Neuronal stem cell (in vitro differentiated cells): ENCODE measurements around the gene GSE1.

Experiments used
- DNase-seq: peaks from one replicate; pipeline ENCODE4 v3.0.0-alpha.2; 2013; ENCODE audit warnings: low spot score
- H2AFZ ChIP-seq: one replicate; pipeline ENCODE4 v1.6.1; 2013; ENCODE audit warnings: mild to moderate bottlenecking, low read length, inconsistent platforms
- H2AK5ac ChIP-seq: 2 replicates; pipeline ENCODE4 v1.6.1; 2013; ENCODE audit warnings: low read depth, mild to moderate bottlenecking, inconsistent platforms, low read length, moderate library complexity, mixed read lengths
- H2BK120ac ChIP-seq: 2 replicates; pipeline ENCODE4 v1.6.1; 2013; ENCODE audit warnings: low read depth, mild to moderate bottlenecking, inconsistent platforms, low read length, moderate library complexity, mixed read lengths
- H2BK12ac ChIP-seq: one replicate; pipeline ENCODE4 v1.6.1; 2013; ENCODE audit warnings: low read length, inconsistent platforms
- H2BK15ac ChIP-seq: 2 replicates; pipeline ENCODE4 v1.6.1; 2013; ENCODE audit warnings: mild to moderate bottlenecking, low read length, inconsistent platforms, mixed read lengths
- H2BK5ac ChIP-seq: one replicate; pipeline ENCODE4 v1.6.1; 2013; ENCODE audit warnings: inconsistent platforms, mild to moderate bottlenecking, low read length, moderate library complexity
- H3K14ac ChIP-seq: one replicate; pipeline ENCODE4 v1.6.1; 2013; ENCODE audit warnings: low read length, inconsistent platforms
- H3K18ac ChIP-seq: 2 replicates; pipeline ENCODE4 v1.6.1; 2013; ENCODE audit warnings: low read length, inconsistent platforms
- H3K23ac ChIP-seq: 2 replicates; pipeline ENCODE4 v1.6.1; 2013; ENCODE audit warnings: low read depth, mild to moderate bottlenecking, mixed read lengths, low read length, inconsistent platforms; ENCODE audit not compliant: poor library complexity
- H3K27ac ChIP-seq: replicated peaks from 3 replicates; pipeline ENCODE4 v1.5.1; 2013; ENCODE audit warnings: low read length, inconsistent platforms
- H3K27me3 ChIP-seq, 3 experiments: 2 replicates each; pipeline ENCODE4 v1.6.1; 2013; ENCODE audit warnings: low read length in 3 of 3, mild to moderate bottlenecking in 2 of 3, inconsistent platforms in 1 of 3, low read depth in 1 of 3, mixed read lengths in 1 of 3, moderate library complexity in 1 of 3; ENCODE audit not compliant: control insufficient read depth in 3 of 3, insufficient read depth in 3 of 3
- H3K36me3 ChIP-seq, 2 donors: replicated peaks in 1 of 2; 2 replicates each; pipeline ENCODE4 v1.6.1; 2013; ENCODE audit warnings: low read length in 2 of 2; ENCODE audit not compliant: control insufficient read depth in 2 of 2, insufficient read depth in 2 of 2
- H3K4ac ChIP-seq: 2 replicates; pipeline ENCODE4 v1.6.1; 2013; ENCODE audit warnings: inconsistent platforms, mild to moderate bottlenecking, low read length, moderate library complexity
- H3K4me1 ChIP-seq, 2 donors: 1 replicate in 1 of 2; 2 replicates in 1 of 2; pipeline ENCODE4 v1.6.1; 2013; ENCODE audit warnings: low read length in 2 of 2, low read depth in 1 of 2; ENCODE audit not compliant: control insufficient read depth in 2 of 2, insufficient read depth in 1 of 2
- H3K4me2 ChIP-seq: one replicate; pipeline ENCODE4 v1.6.1; 2013; ENCODE audit warnings: mild to moderate bottlenecking, low read length, inconsistent platforms; ENCODE audit not compliant: insufficient read depth, poor library complexity, severe bottlenecking
- H3K4me3 ChIP-seq, 2 donors: 2 replicates each; pipeline ENCODE4 v1.5.1; 2013; ENCODE audit warnings: low read length in 2 of 2, mild to moderate bottlenecking in 2 of 2, inconsistent platforms in 1 of 2, moderate library complexity in 1 of 2
- H3K79me1 ChIP-seq: one replicate; pipeline ENCODE4 v1.6.1; 2013; ENCODE audit warnings: low read depth, mild to moderate bottlenecking, inconsistent platforms, low read length, moderate library complexity
- H3K9ac ChIP-seq: one replicate; pipeline ENCODE4 v1.6.1; 2013; ENCODE audit warnings: mild to moderate bottlenecking, low read depth, low read length, inconsistent platforms; ENCODE audit not compliant: poor library complexity
- H3K9me3 ChIP-seq, 2 donors: replicated peaks in 1 of 2; 2 replicates each; pipeline versions ENCODE3 to v1.6.1; 2013; ENCODE audit warnings: low read length in 2 of 2, mild to moderate bottlenecking in 2 of 2, inconsistent platforms in 1 of 2, low read depth in 1 of 2, mixed read lengths in 1 of 2, moderate library complexity in 1 of 2; ENCODE audit not compliant: control insufficient read depth in 2 of 2, insufficient read depth in 1 of 2
- H4K8ac ChIP-seq: one replicate; pipeline ENCODE4 v1.6.1; 2013; ENCODE audit warnings: low read depth, mild to moderate bottlenecking, inconsistent platforms, low read length, moderate library complexity
- H4K91ac ChIP-seq: one replicate; pipeline ENCODE4 v1.6.1; 2013; ENCODE audit warnings: low read length, low read depth, mild to moderate bottlenecking, inconsistent platforms; ENCODE audit not compliant: poor library complexity
- WGBS, 2 donors: extraction: QIAGEN DNeasy Blood & Tissue Kit; methylation state at CpG; one replicate each; pipeline ENCODE4 v1.1.7; 2013; ENCODE audit warnings: missing lambda C conversion rate in 2 of 2, mixed read lengths in 1 of 2; ENCODE audit not compliant: insufficient read length in 2 of 2, insufficient replicate concordance in 1 of 2; ENCODE audit errors: extremely low coverage in 2 of 2; 5-methylcytosine and 5-hydroxymethylcytosine counted together

Gene GSE1

GRCh38 chr16:85607321-85607765 is 5.8 kb upstream of the GSE1 start:
- H2AFZ ChIP-seq, result peak overlapping the region; percentile 84
- H3K9ac ChIP-seq, result no peak overlapping the region
- H3K27ac ChIP-seq, result no peak overlapping the region
- H4K91ac ChIP-seq, result no peak overlapping the region
- H3K36me3 ChIP-seq, result no peaks in the 10 kb centered on the region
- DNase-seq, result peak; percentile 48
- no peak overlapping the region for H3K23ac ChIP-seq
- no peaks in the 10 kb centered on the region for H3K79me1 ChIP-seq
- H4K8ac ChIP-seq, result no peak overlapping the region
- H3K27me3 ChIP-seq, result peaks cover 0 to 37% (median 0%) of the 10 kb centered on the region in 3 experiments
- peak overlapping the region; percentile 69 for H2BK15ac ChIP-seq
- no peak overlapping the region for H2BK5ac ChIP-seq
- peak overlapping the region; percentile 78 for H2BK120ac ChIP-seq
- H3K9me3 ChIP-seq, result no peaks in the 10 kb centered on the region
- H3K4me1 ChIP-seq, result peaks cover 27 to 67% of the 10 kb centered on the region in 2 donors
- H3K4ac ChIP-seq, result peak overlapping the region; percentile 39
- H3K4me2 ChIP-seq, result peak overlapping the region; percentile 55
- H3K4me3 ChIP-seq, result peak overlapping the region in 1 of 2 donors; percentile 31
- H2AK5ac ChIP-seq, result peak overlapping the region; percentile 69
- no CpG with 5 or more reads among the region's 21 CpGs for WGBS, 2 donors
- no peak overlapping the region for H3K14ac ChIP-seq
- H3K18ac ChIP-seq, result peak overlapping the region; percentile 90
- peak overlapping the region; percentile 47 for H2BK12ac ChIP-seq

- H2BK5ac ChIP-seq, result no peak overlapping the region
- H3K36me3 ChIP-seq, result no peaks in the 10 kb centered on the region
- H2BK15ac ChIP-seq, result peak overlapping the region; percentile 69
- H3K4ac ChIP-seq, result peak overlapping the region; percentile 39
- no peaks in the 10 kb centered on the region for H3K79me1 ChIP-seq
- H4K8ac ChIP-seq, result no peak overlapping the region
- H2AK5ac ChIP-seq, result peak overlapping the region; percentile 69
- peak overlapping the region; percentile 84 for H2AFZ ChIP-seq
- no peak for DNase-seq
- H3K18ac ChIP-seq, result peak overlapping the region; percentile 90
- H3K9ac ChIP-seq, result peak overlapping the region; percentile 9
- no peaks in the 10 kb centered on the region for H3K9me3 ChIP-seq
- peak overlapping the region in 1 of 2 donors; percentile 31 for H3K4me3 ChIP-seq
- peak overlapping the region; percentile 78 for H2BK120ac ChIP-seq
- no peak overlapping the region for H4K91ac ChIP-seq
- peaks cover 0 to 39% (median 0%) of the 10 kb centered on the region in 3 experiments for H3K27me3 ChIP-seq
- peaks cover 23 to 61% of the 10 kb centered on the region in 2 donors for H3K4me1 ChIP-seq
- H3K23ac ChIP-seq, result no peak overlapping the region
- H3K14ac ChIP-seq, result peak overlapping the region; percentile 92
- H2BK12ac ChIP-seq, result peak overlapping the region; percentile 47
- no peak overlapping the region for H3K27ac ChIP-seq
- no CpG with 5 or more reads among the region's 14 CpGs for WGBS, 2 donors
- no peak overlapping the region for H3K4me2 ChIP-seq
Observed at GRCh38 chr16:85607796-85608514, 5.2 kb upstream of the GSE1 start.

- no peak overlapping the region for H3K27ac ChIP-seq
- H3K4me2 ChIP-seq, result no peak overlapping the region
- H3K79me1 ChIP-seq, result no peaks in the 10 kb centered on the region
- H2AFZ ChIP-seq, result no peak overlapping the region
- peak overlapping the region; percentile 0 for H2AK5ac ChIP-seq
- no peak overlapping the region for H3K14ac ChIP-seq
- peak overlapping the region; percentile 5 for H2BK12ac ChIP-seq
- no peak overlapping the region for H4K91ac ChIP-seq
- H3K23ac ChIP-seq, result no peak overlapping the region
- no peak overlapping the region for H3K18ac ChIP-seq
- H3K4me1 ChIP-seq, result peaks cover 21 to 56% of the 10 kb centered on the region in 2 donors
- H2BK5ac ChIP-seq, result no peak overlapping the region
- H3K9ac ChIP-seq, result peak overlapping the region; percentile 9
- H3K4ac ChIP-seq, result no peak overlapping the region
- H3K4me3 ChIP-seq, result no peak overlapping the region
- H3K9me3 ChIP-seq, result no peaks in the 10 kb centered on the region
- WGBS, 2 donors, result no CpG with 5 or more reads among the region's 11 CpGs
- H2BK15ac ChIP-seq, result no peak overlapping the region
- H3K27me3 ChIP-seq, result peaks cover 0 to 39% (median 0%) of the 10 kb centered on the region in 3 experiments
- H4K8ac ChIP-seq, result no peak overlapping the region
- H2BK120ac ChIP-seq, result no peak overlapping the region
- no peaks in the 10 kb centered on the region for H3K36me3 ChIP-seq
- no peak for DNase-seq
Observed at GRCh38 chr16:85608515-85608885, 4.6 kb upstream of the GSE1 start.

- Histone ChIP-seq H2BK5ac (no peak overlapping the region), H3K18ac (no peak overlapping the region), H2BK15ac (no peak overlapping the region), H3K4me2 (no peak overlapping the region), H3K23ac (no peak overlapping the region), H3K4ac (no peak overlapping the region), H3K4me3 (no peak overlapping the region), H3K27me3 (peaks cover 0 to 39% (median 0%) of the 10 kb centered on the region in 3 experiments), H3K79me1 (no peaks in the 10 kb centered on the region), H3K27ac (no peak overlapping the region), H2BK12ac (peak overlapping the region; percentile 5), H4K8ac (no peak overlapping the region), H3K4me1 (peaks cover 21 to 54% of the 10 kb centered on the region in 2 donors), H3K14ac (no peak overlapping the region), H3K36me3 (no peaks in the 10 kb centered on the region), H2AK5ac (peak overlapping the region; percentile 0), H2AFZ (no peak overlapping the region), H3K9ac (no peak overlapping the region), H2BK120ac (no peak overlapping the region), H3K9me3 (no peaks in the 10 kb centered on the region), H4K91ac (no peak overlapping the region)
- DNase-seq, result no peak
- no CpG with 5 or more reads among the region's 10 CpGs for WGBS, 2 donors
Observed at GRCh38 chr16:85608887-85609286, 4.2 kb upstream of the GSE1 start.
